C4-2B (cell line): ENCODE data around the gene CCDC180.
"Not testable (repeated sequence)": the region's sequence is repeated elsewhere in the genome, so short reads cannot be mapped to it uniquely, and the experiment has no call there.

Experiments used
- CTCF ChIP-seq: fragments of 450-650 bp; conservative IDR thresholded peaks from 2 replicates; pipeline ENCODE4 v1.5.1; 2017; ENCODE audit warnings: mild to moderate bottlenecking
- ZFX ChIP-seq: fragments of 450-650 bp; IDR thresholded peaks from 2 replicates; pipeline ENCODE4 v1.6.1; 2017

GRCh38 chr9:97335622-97336021, 28.2 kb downstream of the CCDC180 start:
- TF ChIP-seq CTCF, ZFX: not testable (repeated sequence)
